Keratinocyte (primary cell): ENCODE measurements around the gene WNT8A. TPM values are rescaled to one million over a fixed set of nuclear protein-coding genes. Genes with fewer than 3 reads are reported as not detected.
A peak's percentile ranks its signal among the peaks of the same experiment; 100 is the strongest.

Source experiments
- DNase-seq: peaks from one replicate; pipeline ENCODE4 v3.0.0-alpha.2; 2011; ENCODE audit warnings: low read depth, missing footprints, low spot score
- FAIRE-seq: peaks from 2 replicates; lab custom pipeline; 2011; peaks lifted over from hg19 to GRCh38; lab: Jason Lieb, UNC
- H2AFZ ChIP-seq: 2 replicates; pipeline ENCODE4 v1.6.0; 2012; ENCODE audit warnings: low read length, control low read depth, inconsistent platforms; ENCODE audit not compliant: control insufficient read depth
- H3K27ac ChIP-seq: 2 replicates; pipeline ENCODE4 v1.5.1; 2011; ENCODE audit warnings: low read length; ENCODE audit not compliant: control insufficient read depth, insufficient read depth
- H3K27me3 ChIP-seq: 3 replicates; pipeline ENCODE4 v1.6.0; 2011; ENCODE audit warnings: low read length; ENCODE audit not compliant: control insufficient read depth, insufficient read depth; ENCODE audit errors: extremely low read depth
- H3K36me3 ChIP-seq, 2 experiments: 2 replicates in 1 of 2; 3 replicates in 1 of 2; pipeline ENCODE4 v1.5.1; 2011; ENCODE audit warnings: low read length in 2 of 2, mild to moderate bottlenecking in 1 of 2; ENCODE audit not compliant: control insufficient read depth in 2 of 2, insufficient read depth in 2 of 2; ENCODE audit errors: extremely low read depth in 1 of 2
- H3K4me1 ChIP-seq: 3 replicates; pipeline ENCODE4 v1.5.1; 2011; ENCODE audit warnings: low read length; ENCODE audit not compliant: control insufficient read depth, insufficient read depth; ENCODE audit errors: extremely low read depth
- H3K4me2 ChIP-seq: 3 replicates; pipeline ENCODE4 v1.6.0; 2011; ENCODE audit warnings: low read depth, low read length; ENCODE audit not compliant: control insufficient read depth, insufficient read depth; ENCODE audit errors: extremely low read depth
- H3K4me3 ChIP-seq, 3 experiments: fragments of 200-600 bp in 1 of 3; sonication (generic) in 1 of 3; 2 replicates in 2 of 3; 3 replicates in 1 of 3; pipeline ENCODE4 v1.5.1; 2011 to 2016; ENCODE audit warnings: low read length in 3 of 3, mild to moderate bottlenecking in 3 of 3, control low read depth in 2 of 3, inconsistent platforms in 1 of 3, low read depth in 1 of 3, mixed read lengths in 1 of 3, mixed run types in 1 of 3, moderate library complexity in 1 of 3; ENCODE audit not compliant: control insufficient read depth in 2 of 3, insufficient read depth in 2 of 3; ENCODE audit errors: extremely low read depth in 1 of 3
- H3K79me2 ChIP-seq: 2 replicates; pipeline ENCODE4 v1.6.0; 2012; ENCODE audit warnings: low read length; ENCODE audit not compliant: control insufficient read depth, insufficient read depth
- H3K9ac ChIP-seq: 3 replicates; pipeline ENCODE4 v1.6.0; 2011; ENCODE audit warnings: low read length; ENCODE audit not compliant: control insufficient read depth, insufficient read depth; ENCODE audit errors: extremely low read depth
- H3K9me1 ChIP-seq: 3 replicates; pipeline ENCODE4 v1.6.0; 2011; ENCODE audit warnings: low read length; ENCODE audit not compliant: control insufficient read depth, insufficient read depth; ENCODE audit errors: extremely low read depth
- H3K9me3 ChIP-seq: 2 replicates; pipeline ENCODE4 v1.5.1; 2012; ENCODE audit warnings: low read depth, low read length; ENCODE audit not compliant: control insufficient read depth
- H4K20me1 ChIP-seq: 3 replicates; pipeline ENCODE4 v1.6.0; 2011; ENCODE audit warnings: low read length; ENCODE audit not compliant: control insufficient read depth, insufficient read depth; ENCODE audit errors: extremely low read depth
- CTCF ChIP-seq, 3 experiments: IDR thresholded peaks in 1 of 3; conservative IDR thresholded peaks in 1 of 3; optimal IDR thresholded peaks in 1 of 3; 2 replicates in 2 of 3; 3 replicates in 1 of 3; pipeline versions ENCODE3 to v1.5.1; 2011; ENCODE audit warnings: low read length in 3 of 3, mild to moderate bottlenecking in 3 of 3, moderate library complexity in 2 of 3, control low read depth in 1 of 3, inconsistent platforms in 1 of 3; ENCODE audit not compliant: insufficient read depth in 2 of 3; ENCODE audit errors: extremely low read depth in 1 of 3
- EZH2 ChIP-seq: IDR thresholded peaks from one replicate; pipeline ENCODE4 v1.6.1; 2012; ENCODE audit warnings: inconsistent platforms, mild to moderate bottlenecking, low read length, moderate library complexity
- dilution Hi-C: fragments of 300-500 bp; cut with MboI; formaldehyde crosslinking; loops from one replicate; pipeline ENCODE4 v1.7.0; 2020; ENCODE audit warnings: low sequenced_read_pairs; ENCODE audit not compliant: extremely low pct_ligation_motif_present
- polyA plus RNA-seq, 5 experiments: library from polyadenylated mRNA; depleted of rRNA in 3 of 5; stranded (reverse) in 3 of 5; stranded (forward) in 1 of 5; unstranded in 1 of 5; fragments of >200 nt; gene quantifications; 1 replicate in 1 of 5; 2 replicates in 3 of 5; 3 replicates in 1 of 5; pipeline versions ENCODE4 v1.2.1 to v1.2.3, GENCODE V29; 2011 to 2012; ENCODE audit warnings: missing spikeins in 2 of 5, low read depth in 1 of 5, low replicate concordance in 1 of 5

WNT8A gene
- polyA plus RNA-seq, 1 donor (not counting 4 experiments of a cell fraction or from before 2014, with no cell fraction given): not detected

- no peaks in the 10 kb centered on the region for H3K9me3 ChIP-seq
- peak; percentile 69 to 77 (median 70) for TF ChIP-seq CTCF (optimal IDR thresholded peaks at IDR 0.05 in 1 of 3, IDR thresholded peaks at IDR 0.05 in 1 of 3, conservative IDR thresholded peaks at IDR 0.05 in 1 of 3; ENCODE audit: extremely low read depth in 1 of 3, insufficient read depth in 2 of 3, low read length in 3 of 3)
- TF ChIP-seq EZH2: no peak
- no peak overlapping the region for H3K4me2 ChIP-seq
- DNase-seq: no peak
- peak overlapping the region; percentile 28 for H2AFZ ChIP-seq
- FAIRE-seq: peak; percentile 86
- no peaks in the 10 kb centered on the region for H3K36me3 ChIP-seq
- H3K27ac ChIP-seq: no peak overlapping the region
- H3K9ac ChIP-seq: no peak overlapping the region
- no peaks in the 10 kb centered on the region for H3K9me1 ChIP-seq
- H4K20me1 ChIP-seq: no peaks in the 10 kb centered on the region
- H3K27me3 ChIP-seq: no peaks in the 10 kb centered on the region
- H3K79me2 ChIP-seq: no peaks in the 10 kb centered on the region
- no peaks in the 10 kb centered on the region for H3K4me1 ChIP-seq
- dilution Hi-C loops: no loop called here
- no peak overlapping the region for H3K4me3 ChIP-seq
Measured at GRCh38 chr5:138077064-138077696, 6.7 kb upstream of the WNT8A start.

GRCh38 chr5:138078006-138078643 is 5.7 kb upstream of the WNT8A start:
- H3K9ac ChIP-seq: no peak overlapping the region
- peak overlapping the region; percentile 8 for H2AFZ ChIP-seq
- no peaks in the 10 kb centered on the region for H3K9me1 ChIP-seq
- no peaks in the 10 kb centered on the region for H3K9me3 ChIP-seq
- FAIRE-seq (no peak), DNase-seq (no peak)
- dilution Hi-C loops: no loop called here
- no peaks in the 10 kb centered on the region for H4K20me1 ChIP-seq
- no peaks in the 10 kb centered on the region for H3K79me2 ChIP-seq
- no peak for TF ChIP-seq CTCF (optimal IDR thresholded peaks at IDR 0.05 in 1 of 3, IDR thresholded peaks at IDR 0.05 in 1 of 3, conservative IDR thresholded peaks at IDR 0.05 in 1 of 3; ENCODE audit: extremely low read depth in 1 of 3, insufficient read depth in 2 of 3, low read length in 3 of 3)
- TF ChIP-seq EZH2: no peak
- no peaks in the 10 kb centered on the region for H3K27me3 ChIP-seq
- H3K36me3 ChIP-seq: no peaks in the 10 kb centered on the region
- no peak overlapping the region for H3K4me2 ChIP-seq
- no peaks in the 10 kb centered on the region for H3K4me1 ChIP-seq
- H3K4me3 ChIP-seq: no peak overlapping the region
- H3K27ac ChIP-seq: no peak overlapping the region
